NCI-H345 treated with DMSO at 0.1 percent for 48 hours (cell line): ENCODE data around the gene OGA.

ENCODE experiments used
- DNase-seq: peaks from one replicate; lab custom pipeline; 2025; ENCODE audit not compliant: unreplicated experiment; lab: John Stamatoyannopoulos, UW

Gene OGA

DNA sequence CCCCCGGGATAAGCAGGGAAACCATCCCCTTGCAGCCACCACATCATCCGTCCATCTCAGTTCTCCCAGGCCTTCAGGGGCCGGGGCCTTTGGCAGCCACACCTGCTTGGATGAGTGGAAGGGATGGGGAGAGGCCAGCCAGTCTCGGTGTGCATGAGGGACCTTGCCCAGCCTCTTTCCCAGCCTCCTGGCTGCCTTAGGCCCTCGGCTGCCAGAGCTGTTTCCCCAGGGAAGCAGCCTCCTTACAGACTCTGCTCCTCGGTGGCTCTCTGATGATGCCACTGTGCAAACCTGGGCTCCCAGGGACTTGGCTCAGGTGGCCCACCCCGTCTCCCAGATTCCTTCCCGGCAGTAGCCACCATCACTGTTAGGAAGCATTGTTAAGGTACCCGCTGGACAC, 57.0 kb downstream of the OGA start:
- no peak for DNase-seq

DNA sequence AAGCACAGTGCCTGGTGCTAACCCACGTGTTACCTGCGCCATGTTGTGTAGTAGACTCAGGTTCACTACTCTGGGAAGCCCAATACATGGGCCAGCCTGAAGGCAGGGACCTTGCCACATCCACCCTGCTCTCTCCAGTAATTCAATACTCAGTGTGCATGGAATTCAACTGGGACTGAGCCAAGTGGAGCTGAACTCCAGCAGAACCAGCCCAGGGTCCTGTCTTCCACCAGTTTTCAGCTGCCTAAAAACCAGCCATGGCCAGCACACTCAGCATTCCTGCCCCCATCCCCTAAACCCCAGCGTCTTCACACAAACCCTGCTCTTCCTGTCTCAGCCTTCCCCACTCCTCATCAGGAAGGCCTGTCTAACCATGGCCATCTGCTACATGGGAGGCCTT, 57.7 kb downstream of the OGA start:
- no peak for DNase-seq

DNA sequence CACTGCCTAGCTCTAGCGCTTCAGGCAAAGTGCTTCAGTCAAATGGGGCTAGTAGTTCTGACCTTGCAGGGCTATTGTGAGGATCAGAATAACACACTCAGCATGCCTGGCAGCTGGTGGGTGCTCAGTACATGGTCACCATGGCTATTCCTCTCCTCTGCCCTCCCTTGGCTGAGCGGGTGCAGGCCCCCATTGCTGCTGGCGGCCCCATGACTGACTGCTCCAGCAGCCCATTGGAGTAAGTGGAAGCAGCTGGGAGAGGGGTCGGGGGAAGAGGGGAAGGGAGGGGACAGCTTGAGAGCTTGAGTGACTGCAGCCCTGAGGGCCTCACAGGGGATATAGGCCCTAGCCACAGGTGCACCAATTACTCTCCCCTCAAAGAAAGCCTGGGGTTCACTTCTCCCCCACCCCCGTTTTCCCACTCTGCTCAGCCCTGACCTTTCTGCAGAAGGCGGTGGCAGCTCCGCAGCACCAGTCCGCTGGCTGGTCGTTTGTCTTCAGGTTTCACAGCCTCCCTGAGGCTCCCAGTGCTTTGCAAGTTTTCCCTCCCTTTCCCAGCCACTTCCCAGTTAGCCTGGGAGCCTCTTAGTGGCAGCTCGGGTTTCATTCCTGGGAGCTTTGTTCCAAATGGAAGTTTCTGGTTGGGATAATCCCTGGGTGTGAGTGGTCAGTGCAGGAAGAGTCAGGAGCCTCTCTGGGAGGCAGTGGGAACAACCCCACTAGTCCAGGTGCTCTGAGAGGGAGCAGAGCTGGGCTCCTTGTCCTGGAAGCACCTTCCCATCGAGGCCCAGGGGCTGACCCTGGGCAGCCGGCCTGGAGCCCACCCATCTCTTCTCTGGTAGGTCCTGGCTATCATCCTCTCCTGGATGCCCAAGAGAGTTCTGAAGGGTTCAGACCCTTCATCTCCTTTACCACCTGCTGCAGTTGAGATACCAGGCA, 58.7 kb downstream of the OGA start:
- no peak for DNase-seq

DNA sequence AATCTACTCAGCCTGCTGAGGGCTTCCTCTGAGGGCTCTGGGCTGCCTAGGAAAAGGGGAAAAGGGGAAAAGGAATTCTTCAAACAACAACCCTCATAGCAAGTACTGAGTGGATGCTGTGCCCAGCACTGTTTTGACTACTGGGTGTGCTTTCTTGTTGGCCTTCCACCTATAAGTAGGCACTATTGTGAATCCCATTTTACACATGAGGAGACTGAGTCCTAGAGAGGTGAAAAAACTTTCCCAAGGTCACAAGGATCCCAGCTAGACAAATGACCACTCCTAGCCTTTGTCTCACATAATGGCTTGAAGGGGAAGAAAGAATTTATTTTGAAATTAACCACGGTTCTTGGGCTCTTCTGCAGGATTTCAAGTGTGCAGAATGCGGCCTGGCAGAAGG, 59.4 kb downstream of the OGA start:
- DNase-seq, result no peak

DNA sequence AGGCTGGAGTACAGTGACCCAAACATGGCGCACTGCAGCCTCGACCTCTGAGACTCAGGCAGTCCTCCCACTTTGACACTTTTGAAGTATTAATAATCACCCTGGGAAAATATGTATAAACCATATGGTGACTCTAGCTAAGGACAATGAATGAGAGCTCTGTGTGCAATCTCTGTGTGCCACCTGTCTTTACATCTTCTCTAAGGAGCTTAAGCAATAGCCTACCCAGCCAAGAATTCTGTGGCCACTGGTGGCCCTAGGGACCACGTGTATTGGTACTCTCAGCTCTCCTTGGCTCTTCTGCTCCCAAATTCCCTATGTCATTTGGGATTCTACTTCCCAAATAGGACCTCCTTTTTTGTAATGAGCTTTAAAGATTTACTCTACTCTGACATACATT, 66.0 kb downstream of the OGA start:
- no peak for DNase-seq

DNA sequence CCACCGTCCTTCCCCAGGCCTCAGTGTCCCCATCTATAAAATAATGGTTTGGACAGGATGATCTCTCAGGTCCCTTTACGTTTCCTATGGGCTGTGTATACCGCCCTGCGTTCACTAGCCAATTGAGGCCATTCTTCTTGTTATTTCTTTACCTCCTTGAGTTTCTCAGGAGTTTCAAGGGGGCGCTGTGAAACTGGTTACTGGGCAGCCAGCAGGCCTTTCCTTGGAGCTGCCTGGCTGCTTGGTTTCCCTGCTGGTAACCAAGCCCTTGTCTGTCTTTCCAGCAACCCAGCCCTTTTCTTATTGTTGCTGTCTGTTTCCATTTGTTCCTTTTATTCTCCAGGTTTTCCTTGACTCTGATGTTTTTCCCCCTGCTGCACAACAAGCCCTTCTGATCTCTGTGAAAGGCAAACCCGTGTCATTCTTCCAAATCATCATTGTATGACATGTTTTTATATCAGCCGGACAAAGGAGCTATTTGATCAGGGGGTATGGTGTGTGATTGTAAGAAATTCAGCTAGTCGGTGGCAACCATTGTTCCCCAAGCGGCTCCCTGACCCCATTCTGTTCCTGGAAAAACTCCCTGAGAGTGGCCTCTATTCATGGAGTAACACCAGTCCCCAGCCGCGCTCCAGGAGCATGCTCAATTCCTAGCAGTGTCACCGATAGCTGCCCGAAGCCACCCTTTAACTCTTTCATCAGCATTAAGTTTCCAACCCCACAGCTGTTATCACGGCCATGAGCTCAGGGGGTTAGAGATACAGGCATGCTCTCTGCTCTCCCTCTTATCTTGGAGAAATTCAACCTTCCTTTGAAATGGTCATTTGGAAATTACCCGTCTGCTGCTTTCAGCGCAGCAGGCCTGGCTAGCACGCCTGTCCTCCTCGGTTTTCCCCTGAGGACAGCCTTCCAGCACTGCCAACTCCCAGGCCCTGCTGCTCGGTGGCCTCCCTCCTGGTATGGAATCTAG, 68.9 kb downstream of the OGA start:
- DNase-seq, result no peak

DNA sequence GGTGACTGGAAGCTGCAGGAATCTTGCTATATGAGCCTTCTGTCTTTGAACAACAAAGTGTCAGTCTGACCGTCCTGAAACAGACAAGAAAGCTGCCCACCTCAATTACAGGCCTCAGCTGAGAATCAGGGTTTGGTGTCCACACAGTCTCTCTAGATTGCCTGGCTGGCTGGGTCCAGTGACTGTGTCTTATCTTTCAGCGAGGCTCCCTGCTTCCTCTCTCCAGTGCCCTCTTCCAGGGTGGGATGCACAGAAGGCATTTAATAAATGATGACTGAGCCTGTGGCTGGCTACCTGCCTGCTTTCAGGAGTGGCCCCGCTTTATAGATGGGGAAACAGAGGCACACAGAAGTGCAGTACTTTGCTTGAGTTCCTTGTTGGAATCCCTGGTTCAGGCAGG, 69.7 kb downstream of the OGA start:
- DNase-seq, result no peak

DNA sequence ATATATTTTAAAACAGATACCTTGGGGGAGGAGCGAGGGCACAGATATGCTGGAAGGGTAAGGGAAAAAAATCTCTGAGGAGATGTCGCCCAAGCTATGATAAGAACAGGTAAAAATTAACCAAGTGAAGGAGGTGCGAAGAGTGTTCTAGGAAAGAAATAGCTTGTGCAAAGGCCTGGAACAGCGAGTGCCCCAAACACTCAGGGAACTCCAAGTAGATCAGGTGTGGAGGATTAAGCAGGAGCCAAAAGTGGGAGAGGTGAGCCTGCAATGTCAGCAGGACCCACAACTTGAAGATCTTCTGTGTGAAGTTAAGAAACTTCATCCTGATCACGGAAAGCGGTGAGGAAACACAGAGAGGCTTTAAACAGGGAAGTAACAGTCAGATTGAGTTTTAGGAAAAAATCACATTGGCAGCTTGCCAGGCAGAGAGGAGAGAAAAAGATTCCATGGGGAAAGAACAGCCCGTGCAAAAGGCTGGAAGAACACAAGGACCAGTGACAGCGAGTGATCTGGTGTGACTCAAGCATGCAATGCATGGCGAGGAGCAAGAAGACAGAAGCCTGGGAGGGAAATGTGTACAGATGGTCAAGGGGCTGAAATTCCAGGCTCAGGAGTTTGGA, 73.1 kb downstream of the OGA start:
- no peak for DNase-seq

DNA sequence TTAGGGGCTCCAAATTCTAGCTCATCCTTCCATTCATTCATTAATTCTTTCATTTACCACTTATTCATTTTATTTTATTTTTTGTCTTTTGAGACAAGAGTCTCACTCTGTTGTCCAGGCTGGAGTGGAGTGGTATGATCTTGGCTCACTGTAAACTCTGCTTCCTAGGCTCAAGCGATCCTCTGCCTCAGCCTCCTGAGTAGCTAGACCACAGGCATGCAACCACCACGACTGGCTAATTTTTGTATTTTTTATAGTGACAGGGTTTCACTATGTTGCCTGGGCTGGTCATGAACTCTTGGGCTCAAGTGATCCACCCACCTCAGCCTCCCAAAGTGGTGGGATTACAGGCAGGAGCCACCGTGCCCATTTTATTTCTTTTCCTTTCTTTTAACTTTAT, 74.0 kb downstream of the OGA start:
- DNase-seq, result no peak

DNA sequence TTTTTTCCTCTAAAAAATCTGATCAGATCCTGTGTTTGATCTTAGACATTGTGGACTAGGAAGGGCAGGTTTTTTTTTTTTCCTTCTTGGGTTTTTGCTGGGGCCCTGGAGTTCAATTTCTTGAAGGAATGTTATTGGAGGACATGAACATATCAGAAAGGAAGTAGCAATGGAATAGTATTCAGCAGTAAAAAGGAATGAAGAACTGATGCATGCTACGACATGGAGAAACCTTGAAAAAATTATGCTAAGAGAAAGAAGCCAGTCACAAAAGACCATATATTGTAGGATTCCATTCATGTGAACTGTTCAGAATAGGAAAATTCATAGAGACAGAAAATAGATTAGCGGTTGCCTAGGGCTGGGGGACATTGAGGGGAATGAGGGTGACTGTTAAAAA, 76.3 kb downstream of the OGA start:
- DNase-seq, result no peak

DNA sequence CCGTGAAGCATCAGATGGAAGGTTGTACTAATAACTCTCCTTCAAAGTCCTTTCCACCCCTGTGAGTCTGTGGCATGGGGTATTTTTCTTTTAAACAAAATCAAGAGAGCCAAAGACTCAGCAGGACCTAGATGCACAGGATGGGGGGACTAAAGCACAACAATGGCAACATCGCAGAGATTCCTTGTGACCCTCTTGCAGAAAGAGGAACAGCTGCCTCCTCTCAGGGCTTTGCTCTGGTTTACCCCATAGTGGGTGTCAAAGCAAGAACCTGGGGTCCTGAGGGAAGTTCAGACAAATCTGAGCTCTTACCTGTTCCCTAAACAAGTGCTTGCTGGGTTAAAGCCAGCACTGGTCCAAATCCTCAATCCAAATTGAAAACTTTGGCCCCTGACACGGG, 81.6 kb downstream of the OGA start:
- DNase-seq, result no peak
